ENCODE results near the gene COLEC12.

Gene COLEC12

GRCh38 chr18:490624-491023, 9.9 kb downstream of the COLEC12 start:
- no peak for DNase-seq (ENCODE audit: extremely low read depth, low read depth)
- no peak for TF ChIP-seq CTCF (IDR thresholded peaks at IDR 0.05; ENCODE audit: low read depth, low read length, missing control alignments)
- no peak overlapping the region for H3K4me3 ChIP-seq (replicated peaks; ENCODE audit: low read depth, low read length)

- H3K4me3 ChIP-seq (replicated peaks; ENCODE audit: low read depth, low read length), result no peak overlapping the region
- TF ChIP-seq CTCF (IDR thresholded peaks at IDR 0.05; ENCODE audit: low read depth, low read length, missing control alignments), result no peak
- DNase-seq (ENCODE audit: extremely low read depth, low read depth), result no peak
These were observed 10.5 kb downstream of the COLEC12 start for GRCh38 chr18:490024-490366.

- no peak overlapping the region for H3K4me3 ChIP-seq (replicated peaks; ENCODE audit: low read depth, low read length)
- no peak for TF ChIP-seq CTCF (IDR thresholded peaks at IDR 0.05; ENCODE audit: low read depth, low read length, missing control alignments)
- DNase-seq (ENCODE audit: extremely low read depth, low read depth), result no peak
These were observed 11.1 kb downstream of the COLEC12 start for GRCh38 chr18:489244-490023.

- TF ChIP-seq CTCF (IDR thresholded peaks at IDR 0.05; ENCODE audit: low read depth, low read length, missing control alignments), result no peak
- H3K4me3 ChIP-seq (replicated peaks; ENCODE audit: low read depth, low read length), result no peak overlapping the region
- DNase-seq (ENCODE audit: extremely low read depth, low read depth), result no peak
These were observed 13.4 kb downstream of the COLEC12 start for GRCh38 chr18:486929-487740.

- no peak for DNase-seq (ENCODE audit: extremely low read depth, low read depth)
- TF ChIP-seq CTCF (IDR thresholded peaks at IDR 0.05; ENCODE audit: low read depth, low read length, missing control alignments), result no peak
- no peak overlapping the region for H3K4me3 ChIP-seq (replicated peaks; ENCODE audit: low read depth, low read length)
These were observed 15.6 kb downstream of the COLEC12 start for GRCh38 chr18:484749-485464.

- no peak overlapping the region for H3K4me3 ChIP-seq (replicated peaks; ENCODE audit: low read depth, low read length)
- DNase-seq (ENCODE audit: extremely low read depth, low read depth), result no peak
- no peak for TF ChIP-seq CTCF (IDR thresholded peaks at IDR 0.05; ENCODE audit: low read depth, low read length, missing control alignments)
These were observed 21.8 kb downstream of the COLEC12 start for GRCh38 chr18:478681-479080.

All from HFF-Myc (cell line).